ENCODE measurements around the gene TMEM175.
"Not testable (repeated sequence)": the region's sequence is repeated elsewhere in the genome, so short reads cannot be mapped to it uniquely, and the experiment has no call there.

Gene TMEM175

DNA sequence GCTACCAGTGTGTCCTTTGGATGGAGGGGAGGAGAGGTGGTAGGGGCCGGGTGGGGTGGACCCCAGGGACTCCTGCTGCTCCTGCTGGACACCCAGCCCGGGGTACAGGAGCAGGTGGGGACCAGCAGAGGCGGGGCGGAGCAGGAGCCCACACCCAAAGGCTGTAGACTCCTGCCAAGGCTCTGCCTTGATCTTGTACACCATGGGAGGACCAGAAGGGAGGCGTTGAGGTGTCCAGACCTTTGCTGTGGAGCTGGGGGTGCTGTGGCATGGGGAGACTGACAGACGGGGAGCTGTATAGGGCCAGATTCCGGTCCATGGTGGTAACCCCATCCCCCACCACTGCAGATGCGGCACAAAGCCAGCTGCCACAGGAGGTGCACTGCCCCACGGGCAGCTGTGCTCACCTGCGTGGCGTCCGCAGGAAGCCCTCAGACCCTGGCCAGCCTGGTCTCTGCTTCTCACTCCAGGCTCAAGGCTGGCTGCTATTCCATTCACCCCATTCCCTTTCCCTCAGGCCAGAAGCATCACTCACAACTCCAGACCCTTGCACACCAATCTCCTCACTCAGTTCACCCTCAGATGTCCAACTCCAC, 65.9 kb downstream of the TMEM175 start:
- no peak overlapping the region for H3K27ac ChIP-seq (ENCODE audit: insufficient read depth, low read length, poor library complexity, severe bottlenecking)
- no peaks in the 10 kb centered on the region for H3K9me3 ChIP-seq (ENCODE audit: control insufficient read depth, low read length)
- H3K27me3 ChIP-seq (replicated peaks; ENCODE audit: control insufficient read depth, insufficient read depth, low read length, poor library complexity, severe bottlenecking), result peaks cover 35% of the 10 kb centered on the region
- no peaks in the 10 kb centered on the region for H3K36me3 ChIP-seq (ENCODE audit: control insufficient read depth, insufficient read depth, low read length)
- H3K4me3 ChIP-seq (ENCODE audit: insufficient read depth, low read depth, low read length, poor library complexity, severe bottlenecking), result no peak overlapping the region
- DNase-seq, result no peak
- peaks cover 16% of the 10 kb centered on the region for H3K4me1 ChIP-seq (ENCODE audit: control insufficient read depth, insufficient read depth, low read length, poor library complexity, severe bottlenecking)

DNA sequence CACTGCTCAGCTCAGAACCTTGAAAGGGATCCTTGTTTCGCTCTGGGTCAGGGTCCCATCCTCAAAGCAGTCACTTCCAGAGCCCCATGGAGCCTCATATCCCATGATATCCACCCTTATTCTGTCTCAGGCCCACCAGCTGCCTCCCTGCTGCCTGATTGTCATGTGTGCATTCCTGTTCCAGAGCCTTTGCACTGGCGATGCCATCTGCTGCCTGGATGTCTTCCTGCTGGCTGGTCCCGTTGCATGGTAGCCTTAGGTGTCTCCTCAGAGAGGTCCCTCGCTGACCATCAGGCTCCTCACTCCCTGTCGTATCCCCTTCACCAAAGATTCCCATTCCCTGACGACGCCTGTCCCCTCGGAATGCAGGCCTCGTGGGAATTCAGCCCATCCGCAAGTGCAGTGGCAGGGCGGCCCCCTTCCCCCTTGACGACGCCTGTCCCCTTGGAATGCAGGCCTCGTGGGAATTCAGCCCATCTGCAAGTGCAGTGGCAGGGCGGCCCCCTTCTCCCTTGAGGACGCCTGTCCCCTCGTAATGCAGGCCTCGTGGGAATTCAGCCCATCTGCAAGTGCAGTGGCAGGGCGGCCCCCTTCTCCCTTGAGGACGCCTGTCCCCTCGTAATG, 67.1 kb downstream of the TMEM175 start:
- H3K36me3 ChIP-seq (ENCODE audit: control insufficient read depth, insufficient read depth, low read length); H3K9me3 ChIP-seq (ENCODE audit: control insufficient read depth, low read length); H3K4me3 ChIP-seq (ENCODE audit: insufficient read depth, low read depth, low read length, poor library complexity, severe bottlenecking); H3K27ac ChIP-seq (ENCODE audit: insufficient read depth, low read length, poor library complexity, severe bottlenecking); DNase-seq: not testable (repeated sequence)
- peaks cover 46% of the 10 kb centered on the region for H3K27me3 ChIP-seq (replicated peaks; ENCODE audit: control insufficient read depth, insufficient read depth, low read length, poor library complexity, severe bottlenecking)
- H3K4me1 ChIP-seq (ENCODE audit: control insufficient read depth, insufficient read depth, low read length, poor library complexity, severe bottlenecking), result peaks cover 21% of the 10 kb centered on the region

DNA sequence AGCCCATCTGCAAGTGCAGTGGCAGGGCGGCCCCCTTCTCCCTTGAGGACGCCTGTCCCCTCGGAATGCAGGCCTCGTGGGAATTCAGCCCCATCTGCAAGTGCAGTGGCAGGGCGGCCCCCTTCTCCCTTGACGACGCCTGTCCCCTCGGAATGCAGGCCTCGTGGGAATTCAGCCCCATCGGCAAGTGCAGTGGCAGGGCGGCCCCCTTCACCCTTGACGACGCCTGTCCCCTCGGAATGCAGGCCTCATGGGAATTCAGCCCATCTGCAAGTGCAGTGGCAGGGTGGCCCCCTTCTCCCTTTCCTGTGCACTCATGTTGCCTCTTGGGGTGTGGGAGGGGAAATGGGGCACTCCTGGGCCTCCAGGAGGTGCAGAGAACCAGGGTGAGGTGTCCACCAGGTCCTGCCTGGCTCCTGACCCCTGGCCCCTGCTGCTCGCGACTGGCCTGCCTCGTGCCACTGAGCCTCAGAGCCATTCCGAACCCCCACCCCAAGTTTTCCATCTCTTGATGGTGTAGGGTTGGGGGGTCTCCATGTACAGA, 67.7 kb downstream of the TMEM175 start:
- Histone ChIP-seq H3K27me3 (replicated peaks; ENCODE audit: control insufficient read depth, insufficient read depth, low read length, poor library complexity, severe bottlenecking) (peaks cover 52% of the 10 kb centered on the region), H3K27ac (ENCODE audit: insufficient read depth, low read length, poor library complexity, severe bottlenecking) (no peak overlapping the region), H3K9me3 (ENCODE audit: control insufficient read depth, low read length) (no peaks in the 10 kb centered on the region), H3K4me3 (ENCODE audit: insufficient read depth, low read depth, low read length, poor library complexity, severe bottlenecking) (no peak overlapping the region), H3K36me3 (ENCODE audit: control insufficient read depth, insufficient read depth, low read length) (no peaks in the 10 kb centered on the region), H3K4me1 (ENCODE audit: control insufficient read depth, insufficient read depth, low read length, poor library complexity, severe bottlenecking) (peaks cover 21% of the 10 kb centered on the region)
- DNase-seq, result no peak

DNA sequence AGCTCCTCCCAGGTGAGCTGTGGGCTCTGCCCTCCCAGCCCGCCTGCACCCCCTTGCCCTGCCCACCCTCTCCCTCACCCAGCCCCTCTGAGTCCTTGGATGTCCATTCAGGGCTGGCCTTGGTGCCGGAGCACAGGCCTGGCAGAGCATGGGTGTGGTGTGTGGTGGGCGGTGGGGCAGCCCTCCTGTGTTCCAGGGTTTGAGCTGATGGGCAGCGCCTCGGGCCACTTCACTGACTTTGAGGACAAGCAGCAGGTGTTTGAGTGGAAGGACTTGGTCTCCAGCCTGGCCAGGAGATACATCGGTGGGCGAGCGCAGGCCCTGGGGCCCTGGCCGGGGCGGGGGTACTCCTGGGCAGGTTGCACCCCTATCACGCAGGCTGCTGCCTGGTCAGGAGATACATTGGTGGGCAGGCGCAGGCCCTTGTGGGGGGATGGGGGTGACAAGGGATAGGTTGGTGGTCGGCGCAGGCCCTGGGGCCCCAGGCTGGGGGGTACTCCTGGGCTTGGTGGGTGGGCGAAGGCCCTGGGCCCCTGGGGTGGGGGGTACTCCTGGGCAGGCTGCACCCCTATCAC, 68.5 kb downstream of the TMEM175 start:
- no peak overlapping the region for H3K27ac ChIP-seq (ENCODE audit: insufficient read depth, low read length, poor library complexity, severe bottlenecking)
- no peaks in the 10 kb centered on the region for H3K9me3 ChIP-seq (ENCODE audit: control insufficient read depth, low read length)
- no peaks in the 10 kb centered on the region for H3K36me3 ChIP-seq (ENCODE audit: control insufficient read depth, insufficient read depth, low read length)
- peaks cover 21% of the 10 kb centered on the region for H3K4me1 ChIP-seq (ENCODE audit: control insufficient read depth, insufficient read depth, low read length, poor library complexity, severe bottlenecking)
- H3K4me3 ChIP-seq (ENCODE audit: insufficient read depth, low read depth, low read length, poor library complexity, severe bottlenecking), result no peak overlapping the region
- peaks cover 52% of the 10 kb centered on the region for H3K27me3 ChIP-seq (replicated peaks; ENCODE audit: control insufficient read depth, insufficient read depth, low read length, poor library complexity, severe bottlenecking)
- DNase-seq, result no peak

DNA sequence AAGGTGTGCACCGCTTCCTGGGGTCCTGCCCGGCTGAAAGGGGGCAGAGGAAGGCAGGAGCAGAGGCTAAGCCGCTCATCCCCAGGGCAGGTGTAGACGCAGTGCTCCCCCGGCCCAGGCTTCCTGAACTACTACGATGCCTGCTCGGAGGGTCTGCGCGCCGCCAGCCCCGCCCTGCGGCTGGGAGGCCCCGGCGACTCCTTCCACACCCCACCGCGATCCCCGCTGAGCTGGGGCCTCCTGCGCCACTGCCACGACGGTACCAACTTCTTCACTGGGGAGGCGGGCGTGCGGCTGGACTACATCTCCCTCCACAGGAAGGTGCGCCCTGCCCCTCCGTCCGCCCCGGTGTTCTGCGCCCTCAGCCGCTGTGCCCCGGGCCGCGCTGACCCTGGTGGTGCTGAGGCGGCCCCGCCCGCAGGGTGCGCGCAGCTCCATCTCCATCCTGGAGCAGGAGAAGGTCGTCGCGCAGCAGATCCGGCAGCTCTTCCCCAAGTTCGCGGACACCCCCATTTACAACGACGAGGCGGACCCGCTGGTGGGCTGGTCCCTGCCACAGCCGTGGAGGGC, 69.4 kb downstream of the TMEM175 start:
- no peak overlapping the region for H3K4me3 ChIP-seq (ENCODE audit: insufficient read depth, low read depth, low read length, poor library complexity, severe bottlenecking)
- H3K27me3 ChIP-seq (replicated peaks; ENCODE audit: control insufficient read depth, insufficient read depth, low read length, poor library complexity, severe bottlenecking), result peaks cover 50% of the 10 kb centered on the region
- no peak overlapping the region for H3K27ac ChIP-seq (ENCODE audit: insufficient read depth, low read length, poor library complexity, severe bottlenecking)
- H3K36me3 ChIP-seq (ENCODE audit: control insufficient read depth, insufficient read depth, low read length), result no peaks in the 10 kb centered on the region
- peaks cover 21% of the 10 kb centered on the region for H3K4me1 ChIP-seq (ENCODE audit: control insufficient read depth, insufficient read depth, low read length, poor library complexity, severe bottlenecking)
- DNase-seq, result no peak
- H3K9me3 ChIP-seq (ENCODE audit: control insufficient read depth, low read length), result no peaks in the 10 kb centered on the region

DNA sequence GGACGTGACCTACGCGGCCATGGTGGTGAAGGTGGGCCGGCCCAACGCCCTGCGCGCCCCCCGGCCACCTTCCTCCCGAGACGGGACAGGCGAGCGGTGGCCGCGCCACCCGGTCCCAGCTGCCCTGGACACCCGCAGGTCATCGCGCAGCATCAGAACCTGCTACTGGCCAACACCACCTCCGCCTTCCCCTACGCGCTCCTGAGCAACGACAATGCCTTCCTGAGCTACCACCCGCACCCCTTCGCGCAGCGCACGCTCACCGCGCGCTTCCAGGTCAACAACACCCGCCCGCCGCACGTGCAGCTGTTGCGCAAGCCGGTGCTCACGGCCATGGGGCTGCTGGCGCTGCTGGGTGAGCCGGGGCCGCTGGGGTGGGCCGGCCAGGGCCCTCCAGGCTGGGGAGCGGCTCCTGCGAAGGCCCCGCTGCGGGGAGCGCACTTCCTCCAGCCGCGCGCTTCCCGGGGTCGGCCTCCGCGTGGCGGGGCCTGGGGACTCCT, 69.9 kb downstream of the TMEM175 start:
- H3K9me3 ChIP-seq (ENCODE audit: control insufficient read depth, low read length), result no peaks in the 10 kb centered on the region
- H3K36me3 ChIP-seq (ENCODE audit: control insufficient read depth, insufficient read depth, low read length), result no peaks in the 10 kb centered on the region
- DNase-seq, result no peak
- peaks cover 21% of the 10 kb centered on the region for H3K4me1 ChIP-seq (ENCODE audit: control insufficient read depth, insufficient read depth, low read length, poor library complexity, severe bottlenecking)
- H3K27me3 ChIP-seq (replicated peaks; ENCODE audit: control insufficient read depth, insufficient read depth, low read length, poor library complexity, severe bottlenecking), result peaks cover 46% of the 10 kb centered on the region
- H3K4me3 ChIP-seq (ENCODE audit: insufficient read depth, low read depth, low read length, poor library complexity, severe bottlenecking), result no peak overlapping the region
- H3K27ac ChIP-seq (ENCODE audit: insufficient read depth, low read length, poor library complexity, severe bottlenecking), result no peak overlapping the region

DNA sequence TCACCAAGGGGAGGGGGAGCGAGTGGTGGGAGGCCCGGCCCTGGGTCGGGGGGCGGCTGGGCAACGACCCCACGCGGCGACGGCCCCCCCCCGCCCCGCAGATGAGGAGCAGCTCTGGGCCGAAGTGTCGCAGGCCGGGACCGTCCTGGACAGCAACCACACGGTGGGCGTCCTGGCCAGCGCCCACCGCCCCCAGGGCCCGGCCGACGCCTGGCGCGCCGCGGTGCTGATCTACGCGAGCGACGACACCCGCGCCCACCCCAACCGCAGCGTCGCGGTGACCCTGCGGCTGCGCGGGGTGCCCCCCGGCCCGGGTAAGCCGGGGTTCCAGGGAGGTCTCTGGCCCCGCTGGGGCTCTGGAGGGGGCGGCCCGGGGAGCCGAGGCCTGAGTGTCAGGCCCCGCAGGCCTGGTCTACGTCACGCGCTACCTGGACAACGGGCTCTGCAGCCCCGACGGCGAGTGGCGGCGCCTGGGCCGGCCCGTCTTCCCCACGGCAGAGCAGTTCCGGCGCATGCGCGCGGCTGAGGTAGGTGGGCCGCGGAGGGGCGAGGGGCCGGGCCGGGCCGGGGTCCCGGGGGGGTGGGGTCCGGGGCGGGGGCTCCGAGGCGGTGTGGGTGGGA, 70.5 kb downstream of the TMEM175 start:
- Histone ChIP-seq H3K36me3 (ENCODE audit: control insufficient read depth, insufficient read depth, low read length) (no peaks in the 10 kb centered on the region), H3K27me3 (replicated peaks; ENCODE audit: control insufficient read depth, insufficient read depth, low read length, poor library complexity, severe bottlenecking) (peaks cover 43% of the 10 kb centered on the region), H3K4me1 (ENCODE audit: control insufficient read depth, insufficient read depth, low read length, poor library complexity, severe bottlenecking) (peaks cover 17% of the 10 kb centered on the region), H3K27ac (ENCODE audit: insufficient read depth, low read length, poor library complexity, severe bottlenecking) (no peak overlapping the region), H3K4me3 (ENCODE audit: insufficient read depth, low read depth, low read length, poor library complexity, severe bottlenecking) (no peak overlapping the region), H3K9me3 (ENCODE audit: control insufficient read depth, low read length) (no peaks in the 10 kb centered on the region)
- no peak for DNase-seq

DNA sequence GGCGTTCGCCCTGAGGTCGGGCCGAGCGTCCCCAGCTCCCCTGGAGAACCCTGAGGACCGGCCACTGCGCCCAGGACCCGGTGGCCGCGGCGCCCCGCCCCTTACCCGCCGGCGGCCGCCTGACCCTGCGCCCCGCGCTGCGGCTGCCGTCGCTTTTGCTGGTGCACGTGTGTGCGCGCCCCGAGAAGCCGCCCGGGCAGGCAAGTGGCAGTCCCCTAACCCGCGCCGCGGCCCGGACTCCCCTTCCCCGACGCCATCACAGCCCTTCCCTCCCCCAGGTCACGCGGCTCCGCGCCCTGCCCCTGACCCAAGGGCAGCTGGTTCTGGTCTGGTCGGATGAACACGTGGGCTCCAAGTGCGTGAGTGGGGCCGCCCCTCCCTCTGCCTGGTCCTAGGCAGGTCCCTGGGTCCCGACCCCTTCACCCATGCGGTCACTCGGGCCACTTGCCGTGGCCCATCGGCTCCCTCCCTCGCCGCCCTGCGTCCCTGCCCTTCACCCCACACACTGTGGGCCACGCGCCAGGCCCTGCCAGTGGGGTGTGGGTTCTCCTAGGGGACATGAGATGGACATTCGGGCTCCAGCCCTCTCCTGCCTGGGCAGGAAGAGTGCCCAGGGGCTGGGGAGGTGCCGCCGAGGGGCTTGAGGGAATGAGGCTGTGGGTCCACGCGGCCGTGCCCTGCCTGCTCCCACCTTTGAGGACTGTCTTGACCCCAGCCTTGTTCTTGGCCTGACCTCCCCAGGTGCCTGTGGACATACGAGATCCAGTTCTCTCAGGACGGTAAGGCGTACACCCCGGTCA, 71.2 kb downstream of the TMEM175 start:
- no peak for DNase-seq
- H3K4me1 ChIP-seq (ENCODE audit: control insufficient read depth, insufficient read depth, low read length, poor library complexity, severe bottlenecking), result peaks cover 13% of the 10 kb centered on the region
- no peaks in the 10 kb centered on the region for H3K9me3 ChIP-seq (ENCODE audit: control insufficient read depth, low read length)
- peaks cover 41% of the 10 kb centered on the region for H3K27me3 ChIP-seq (replicated peaks; ENCODE audit: control insufficient read depth, insufficient read depth, low read length, poor library complexity, severe bottlenecking)
- no peak overlapping the region for H3K4me3 ChIP-seq (ENCODE audit: insufficient read depth, low read depth, low read length, poor library complexity, severe bottlenecking)
- H3K27ac ChIP-seq (ENCODE audit: insufficient read depth, low read length, poor library complexity, severe bottlenecking), result no peak overlapping the region
- no peaks in the 10 kb centered on the region for H3K36me3 ChIP-seq (ENCODE audit: control insufficient read depth, insufficient read depth, low read length)

DNA sequence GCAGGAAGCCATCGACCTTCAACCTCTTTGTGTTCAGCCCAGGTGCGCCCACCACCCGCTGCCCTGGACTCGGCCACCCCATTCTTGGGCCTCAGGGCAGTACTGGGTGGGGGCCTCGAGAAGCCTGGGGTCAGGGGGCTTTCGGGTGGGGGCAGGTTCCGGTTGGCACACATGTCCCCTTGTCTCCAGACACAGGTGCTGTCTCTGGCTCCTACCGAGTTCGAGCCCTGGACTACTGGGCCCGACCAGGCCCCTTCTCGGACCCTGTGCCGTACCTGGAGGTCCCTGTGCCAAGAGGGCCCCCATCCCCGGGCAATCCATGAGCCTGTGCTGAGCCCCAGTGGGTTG, 71.8 kb downstream of the TMEM175 start:
- Histone ChIP-seq H3K9me3 (ENCODE audit: control insufficient read depth, low read length) (no peaks in the 10 kb centered on the region), H3K27ac (ENCODE audit: insufficient read depth, low read length, poor library complexity, severe bottlenecking) (no peak overlapping the region), H3K4me3 (ENCODE audit: insufficient read depth, low read depth, low read length, poor library complexity, severe bottlenecking) (no peak overlapping the region), H3K36me3 (ENCODE audit: control insufficient read depth, insufficient read depth, low read length) (no peaks in the 10 kb centered on the region), H3K4me1 (ENCODE audit: control insufficient read depth, insufficient read depth, low read length, poor library complexity, severe bottlenecking) (peaks cover 18% of the 10 kb centered on the region), H3K27me3 (replicated peaks; ENCODE audit: control insufficient read depth, insufficient read depth, low read length, poor library complexity, severe bottlenecking) (peaks cover 41% of the 10 kb centered on the region)
- DNase-seq, result no peak
